Right hindlimb (tissue), 1 donor: ENCODE results near the gene KCNA2.
A peak's percentile ranks its signal among the peaks of the same experiment; 100 is the strongest.

Source experiments
- DNase-seq: peaks from one replicate; pipeline ENCODE4 v3.0.0-alpha.2; 2018

The KCNA2 gene

DNA sequence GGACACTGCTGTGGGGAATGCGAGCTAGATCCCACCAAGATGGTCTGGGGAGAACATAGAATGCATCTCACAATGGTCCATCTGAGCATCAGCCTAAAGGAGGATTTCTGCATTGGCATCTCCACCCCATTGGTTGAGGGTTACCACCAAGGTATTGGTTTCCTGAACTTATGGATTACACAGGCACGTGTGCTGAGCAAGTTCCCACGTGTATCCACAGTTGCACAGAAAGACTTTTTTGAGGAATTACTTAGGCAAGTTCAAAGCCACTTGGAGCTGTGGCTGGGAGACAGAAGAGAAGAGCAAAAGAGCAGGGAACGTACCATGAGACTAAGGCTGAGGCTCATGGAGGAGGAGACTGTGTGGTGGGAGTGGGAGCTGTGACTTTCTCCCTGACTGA lies 43.1 kb downstream of the KCNA2 start:
- no peak for DNase-seq

DNA sequence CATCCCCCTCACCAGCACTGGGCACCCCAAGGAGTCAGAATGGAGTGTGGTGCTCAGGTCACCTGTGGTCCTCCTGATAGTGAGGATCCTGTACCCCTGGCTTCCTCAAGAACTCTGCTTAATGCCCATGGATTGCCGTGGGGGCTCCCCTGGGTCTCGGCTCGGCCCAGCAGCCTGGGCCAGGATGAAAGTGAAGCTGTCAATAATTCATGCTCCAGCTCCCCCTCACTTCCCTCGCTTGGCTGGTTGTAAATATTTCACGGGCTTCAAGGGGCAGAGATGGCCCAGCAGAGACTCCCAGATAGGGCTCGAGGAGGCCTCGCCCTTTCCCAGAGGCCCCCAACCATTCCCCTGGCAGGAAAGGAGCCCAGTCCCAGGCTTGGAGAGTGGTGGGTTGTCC lies 44.6 kb downstream of the KCNA2 start:
- no peak for DNase-seq

DNA sequence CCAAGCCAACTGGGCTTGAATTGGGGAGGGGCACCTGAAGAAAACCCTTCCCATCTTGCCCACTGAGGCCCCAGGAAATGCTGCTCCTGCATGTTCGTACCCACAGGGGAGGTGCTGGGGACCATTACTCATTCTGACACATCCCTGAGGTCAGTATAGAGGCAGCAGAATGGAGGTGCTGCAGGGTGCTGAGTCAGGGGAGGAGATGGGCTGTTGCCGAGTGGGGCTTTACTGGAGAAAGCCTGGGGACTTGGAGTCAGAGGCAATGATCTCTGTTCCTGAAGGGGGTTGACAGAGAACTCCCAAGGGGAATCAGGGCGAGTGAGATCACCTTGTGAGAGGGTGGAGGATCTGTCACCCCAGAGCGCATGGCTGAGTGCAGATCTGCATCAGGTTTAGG lies 47.0 kb downstream of the KCNA2 start:
- DNase-seq = no peak

- DNase-seq = no peak
Observed at GRCh38 chr1:110557481-110557880, 48.7 kb downstream of the KCNA2 start.

DNA sequence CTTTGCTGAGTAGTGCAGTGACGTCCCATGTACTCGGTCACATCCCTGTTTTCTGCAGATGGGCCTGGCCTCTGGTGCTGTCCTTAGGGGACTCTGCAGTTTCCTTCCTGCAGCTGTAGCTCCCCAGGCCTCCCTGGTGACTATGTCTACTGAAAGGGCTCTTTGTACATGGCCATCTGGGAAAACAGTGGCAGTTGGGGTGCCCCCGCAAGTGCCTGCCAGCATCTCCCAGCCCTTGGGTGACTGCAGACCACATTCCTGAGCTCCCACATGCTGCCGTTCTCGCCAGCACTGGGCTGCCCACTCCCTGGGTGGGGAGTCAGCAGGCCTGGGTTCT lies 49.7 kb downstream of the KCNA2 start:
- DNase-seq = peak; percentile 27

- peak; percentile 79 for DNase-seq
Observed at GRCh38 chr1:110555807-110556470, 50.2 kb downstream of the KCNA2 start.

DNA sequence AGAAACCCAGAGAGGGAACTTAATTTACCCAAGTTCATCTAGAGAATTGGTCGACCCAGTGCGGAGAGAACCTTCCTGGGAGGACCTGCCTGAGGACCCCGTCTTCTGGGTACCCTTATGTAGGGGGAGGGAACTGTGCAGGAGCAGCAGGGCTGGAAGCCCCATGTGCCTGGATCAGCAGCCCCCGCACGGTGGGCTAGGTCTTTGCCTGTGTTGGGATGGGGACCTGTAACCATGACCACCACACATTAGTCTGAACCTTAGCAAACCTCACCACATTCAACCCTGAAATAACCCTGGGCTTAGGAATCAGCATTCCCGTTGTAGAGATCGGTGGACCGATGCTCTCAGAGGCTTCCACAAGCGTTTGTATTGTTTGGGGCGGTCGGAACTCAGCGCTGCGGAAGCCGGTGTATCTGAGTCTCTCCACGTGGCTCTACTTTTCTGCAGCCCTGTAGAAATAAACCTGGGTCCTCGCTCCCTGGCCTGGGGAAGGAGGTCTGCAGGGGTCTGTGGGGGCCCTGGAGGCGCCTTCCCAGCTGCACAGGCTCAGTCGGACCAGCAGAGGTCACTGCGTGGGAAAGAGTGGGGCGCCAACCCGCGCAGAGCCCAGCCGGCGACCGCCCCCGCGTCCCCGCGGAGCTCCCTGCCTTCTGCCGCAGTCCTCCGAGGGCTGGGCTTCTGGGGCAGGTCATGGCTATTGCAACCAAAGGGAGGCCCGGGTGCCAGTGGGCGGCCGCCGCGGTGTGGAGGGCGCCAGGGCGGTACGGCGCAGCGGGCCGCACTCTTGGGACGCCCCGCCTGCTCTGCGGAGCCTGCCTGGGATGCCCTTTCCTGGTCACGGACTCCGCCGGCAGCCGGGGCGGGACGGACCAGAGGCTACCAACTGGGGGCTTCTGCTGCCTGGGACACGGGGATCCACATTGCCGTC lies 51.0 kb downstream of the KCNA2 start:
- peak; percentile 47 for DNase-seq

DNA sequence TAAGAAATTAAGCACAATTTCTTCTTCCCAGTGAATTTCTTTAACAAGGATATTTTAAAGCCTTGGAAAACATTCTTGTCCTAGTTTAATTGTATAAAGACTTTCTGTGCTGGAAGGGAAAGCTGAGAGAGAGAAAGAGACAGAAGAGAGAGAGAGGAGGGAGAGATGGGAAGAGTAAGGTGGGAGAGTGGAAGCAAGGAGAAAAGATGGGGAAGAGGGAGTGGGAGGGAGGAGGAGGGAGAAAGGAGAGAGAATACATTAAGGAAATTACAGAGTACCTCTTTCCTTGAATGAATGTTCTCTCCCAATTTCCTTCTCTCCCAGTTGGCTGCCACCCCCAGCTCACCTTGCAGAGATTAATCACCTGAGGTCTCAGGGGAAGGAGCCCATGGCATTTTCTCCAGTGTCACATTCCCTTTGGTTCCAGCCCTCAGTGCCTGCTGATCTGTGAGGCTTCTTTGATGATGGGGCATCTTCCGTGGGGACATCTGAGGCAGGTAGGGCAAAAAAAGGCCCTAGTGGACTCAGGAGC lies 54.8 kb downstream of the KCNA2 start:
- DNase-seq = no peak

- DNase-seq = no peak
Observed at GRCh38 chr1:110549831-110550230, 56.3 kb downstream of the KCNA2 start.

DNA sequence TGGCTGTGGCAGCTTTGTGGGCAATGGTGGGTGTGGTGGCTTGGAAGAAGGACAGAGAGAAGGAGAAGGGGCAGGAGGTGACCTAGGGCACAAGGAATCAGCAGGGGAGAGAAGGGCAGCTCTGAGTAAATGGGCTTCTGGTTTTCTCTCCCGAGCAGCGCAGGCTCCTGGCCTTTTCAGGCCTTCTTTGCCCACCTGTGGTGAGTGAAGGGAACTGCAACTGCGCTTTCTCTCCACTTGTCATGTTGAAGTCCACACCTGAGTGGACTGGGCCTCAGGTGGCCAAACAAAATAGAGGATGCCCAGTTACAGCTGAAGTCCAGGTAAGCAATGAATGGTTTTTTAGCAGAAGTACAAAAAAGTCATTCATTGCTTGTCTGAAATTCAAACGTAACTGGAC lies 57.8 kb downstream of the KCNA2 start:
- no peak for DNase-seq

GRCh38 chr1:110547017-110547416 lies 59.1 kb downstream of the KCNA2 start:
- DNase-seq = no peak

DNA sequence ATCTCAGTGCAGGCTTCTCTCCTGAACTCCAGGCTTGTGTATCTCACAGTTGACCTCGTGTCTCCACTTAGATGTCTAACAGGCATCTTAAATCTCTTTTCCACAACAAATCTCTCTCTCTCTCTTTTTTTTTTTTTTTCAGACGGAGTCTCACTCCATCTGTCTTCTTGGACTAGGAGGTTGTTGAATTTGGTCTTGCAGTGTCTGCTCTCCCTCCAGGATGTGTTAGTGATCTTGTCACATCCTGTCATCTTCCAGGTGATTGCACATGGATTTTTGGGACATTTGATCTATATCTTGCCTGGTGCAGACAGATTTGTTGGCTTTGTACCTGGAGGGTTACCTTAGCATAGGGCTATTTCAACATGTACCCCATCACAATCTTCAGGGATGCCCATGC lies 60.7 kb downstream of the KCNA2 start:
- no peak for DNase-seq

DNA sequence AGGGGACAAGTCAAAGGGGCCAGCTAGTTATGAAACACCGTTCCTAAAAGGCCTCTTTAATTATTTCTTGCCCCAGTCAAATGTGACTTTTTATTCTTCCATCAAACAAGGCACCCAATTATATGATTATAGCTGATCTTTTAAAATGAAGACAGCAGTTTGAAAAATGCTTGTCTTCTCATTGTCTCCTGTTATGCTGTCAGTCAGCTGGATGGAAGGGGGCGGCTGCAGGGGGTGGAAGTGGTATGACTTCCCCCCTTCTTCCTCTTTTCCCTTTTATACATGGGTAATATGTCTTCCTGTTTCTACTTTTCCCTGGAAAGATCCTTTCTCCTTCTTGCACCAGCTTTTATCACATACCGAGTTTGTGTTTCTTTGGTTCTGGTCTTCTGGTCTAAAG lies 61.4 kb downstream of the KCNA2 start:
- DNase-seq = no peak
